Measurements from ENCODE around the gene C7orf25. TPM values are rescaled to one million over a fixed set of nuclear protein-coding genes. Genes with fewer than 3 reads are reported as not detected.
A peak's percentile ranks its signal among the peaks of the same experiment; 100 is the strongest.

The C7orf25 gene
- total and polyA plus RNA-seq, 2 of the 13 experiments (the other 11 are each of a cell fraction or from before 2014, with no cell fraction given): 0.37 to 1.3 TPM

DNA sequence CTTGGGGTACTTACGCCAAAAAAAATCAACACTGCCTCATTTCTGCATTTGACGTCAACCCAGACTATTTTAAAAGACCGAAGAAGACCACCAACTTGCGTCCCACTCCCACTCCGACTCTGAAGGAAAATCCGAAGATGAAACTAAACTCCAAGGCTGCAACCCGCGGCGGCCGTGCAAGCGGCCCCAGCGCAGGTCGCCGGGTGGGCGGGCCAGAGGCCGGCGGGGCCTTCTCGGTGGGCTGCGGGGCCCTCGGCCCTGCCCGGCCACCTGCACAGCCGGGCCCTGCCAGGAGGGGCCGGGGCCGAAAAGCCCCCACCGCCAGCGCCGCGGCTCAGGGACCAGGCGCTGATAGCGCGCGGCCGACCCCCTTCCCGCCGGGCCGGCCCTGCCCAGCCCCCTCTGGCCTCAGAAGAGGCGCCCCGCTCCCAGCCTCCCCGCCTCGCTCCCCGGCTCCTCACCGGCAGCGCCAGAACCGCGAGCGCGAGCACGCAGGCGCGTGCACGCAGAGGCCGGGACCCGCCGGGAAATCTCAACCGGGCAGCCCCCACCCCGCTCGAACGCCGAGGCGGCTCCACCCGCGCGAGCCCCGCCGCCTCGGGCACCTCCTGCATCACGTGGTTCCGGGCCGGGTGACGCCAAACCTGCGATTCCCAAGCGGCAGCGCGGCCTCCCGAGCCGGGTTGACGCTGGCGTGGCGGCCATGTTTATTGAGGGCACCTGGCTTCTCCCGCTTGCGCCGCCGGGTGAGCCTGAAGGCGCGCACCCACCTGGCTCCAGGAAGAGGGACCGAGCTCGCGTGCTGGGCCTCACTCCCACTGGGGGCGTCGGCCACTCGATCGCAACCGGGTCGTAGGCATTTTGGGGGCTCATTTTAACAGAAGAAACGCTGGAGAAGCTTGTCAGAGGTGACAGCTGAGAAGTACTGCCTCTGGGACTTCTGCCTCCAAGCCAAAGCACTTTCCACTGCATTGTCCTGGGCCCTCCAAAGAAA is at the start of gene C7orf25 (continued):
- TF ChIP-seq, protein P1, sequence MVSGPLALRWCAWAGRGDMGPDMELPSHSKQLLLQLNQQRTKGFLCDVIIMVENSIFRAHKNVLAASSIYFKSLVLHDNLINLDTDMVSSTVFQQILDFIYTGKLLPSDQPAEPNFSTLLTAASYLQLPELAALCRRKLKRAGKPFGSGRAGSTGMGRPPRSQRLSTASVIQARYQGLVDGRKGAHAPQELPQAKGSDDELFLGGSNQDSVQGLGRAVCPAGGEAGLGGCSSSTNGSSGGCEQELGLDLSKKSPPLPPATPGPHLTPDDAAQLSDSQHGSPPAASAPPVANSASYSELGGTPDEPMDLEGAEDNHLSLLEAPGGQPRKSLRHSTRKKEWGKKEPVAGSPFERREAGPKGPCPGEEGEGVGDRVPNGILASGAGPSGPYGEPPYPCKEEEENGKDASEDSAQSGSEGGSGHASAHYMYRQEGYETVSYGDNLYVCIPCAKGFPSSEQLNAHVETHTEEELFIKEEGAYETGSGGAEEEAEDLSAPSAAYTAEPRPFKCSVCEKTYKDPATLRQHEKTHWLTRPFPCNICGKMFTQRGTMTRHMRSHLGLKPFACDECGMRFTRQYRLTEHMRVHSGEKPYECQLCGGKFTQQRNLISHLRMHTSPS (CRISPR knock-in tag; IDR thresholded peaks at IDR 0.05; ENCODE audit: low read depth): peak; percentile 49; the same call in 1 of the 2 replicates
- TF ChIP-seq ZNF205 (CRISPR knock-in tag; IDR thresholded peaks at IDR 0.05): 0 out of 2 replicates have a peak, but pooled peaks have one; percentile 60
- TF ChIP-seq HMG20B (CRISPR knock-in tag; conservative IDR thresholded peaks at IDR 0.05): no peak
- TF ChIP-seq ZNF33B (CRISPR knock-in tag; IDR thresholded peaks at IDR 0.05): no peak
- 0 out of 2 replicates have a peak, but pooled peaks have one; percentile 50 for TF ChIP-seq ZNF354B (CRISPR knock-in tag; IDR thresholded peaks at IDR 0.05)
- no peak for TF ChIP-seq RFXANK (CRISPR knock-in tag; IDR thresholded peaks at IDR 0.05)
- TF ChIP-seq ZNF253 (CRISPR knock-in tag; IDR thresholded peaks at IDR 0.05; ENCODE audit: borderline replicate concordance): peak; percentile 86; the same call in 1 of the 2 replicates
- no peak for TF ChIP-seq SMYD3 (CRISPR knock-in tag; IDR thresholded peaks at IDR 0.05)
- TF ChIP-seq SETDB1 (CRISPR knock-in tag; IDR thresholded peaks at IDR 0.05; ENCODE audit: borderline replicate concordance): no peak
- no peak for TF ChIP-seq ZMYM2 (CRISPR knock-in tag; IDR thresholded peaks at IDR 0.05)
- no peak for TF ChIP-seq MLLT10 (CRISPR knock-in tag; IDR thresholded peaks at IDR 0.05)
- TF ChIP-seq SRSF1 (optimal IDR thresholded peaks at IDR 0.05; ENCODE audit: low read depth, low read length): peak; percentile 27
- TF ChIP-seq ZNF567 (CRISPR knock-in tag; IDR thresholded peaks at IDR 0.05; ENCODE audit: borderline replicate concordance): peak; percentile 89; the same call in 1 of the 2 replicates
- TF ChIP-seq TCF7 (IDR thresholded peaks at IDR 0.05; ENCODE audit: low read depth): no peak
- TF ChIP-seq, protein P2, sequence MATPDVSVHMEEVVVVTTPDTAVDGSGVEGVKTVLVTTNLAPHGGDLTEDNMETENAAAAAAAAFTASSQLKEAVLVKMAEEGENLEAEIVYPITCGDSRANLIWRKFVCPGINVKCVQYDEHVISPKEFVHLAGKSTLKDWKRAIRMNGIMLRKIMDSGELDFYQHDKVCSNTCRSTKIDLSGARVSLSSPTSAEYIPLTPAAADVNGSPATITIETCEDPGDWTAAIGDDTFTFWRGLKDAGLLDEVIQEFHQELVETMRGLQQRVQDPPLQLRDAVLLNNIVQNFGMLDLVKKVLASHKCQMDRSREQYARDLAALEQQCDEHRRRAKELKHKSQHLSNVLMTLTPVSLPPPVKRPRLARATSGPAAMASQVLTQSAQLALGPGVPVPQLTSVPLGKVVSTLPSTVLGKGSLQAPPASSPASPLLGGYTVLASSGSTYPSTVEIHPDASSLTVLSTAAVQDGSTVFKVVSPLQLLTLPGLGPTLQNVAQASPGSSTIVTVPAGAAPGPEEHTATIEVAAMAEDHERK (CRISPR knock-in tag; IDR thresholded peaks at IDR 0.05; ENCODE audit: low read depth): peak; percentile 74
- TF ChIP-seq, protein P3, sequence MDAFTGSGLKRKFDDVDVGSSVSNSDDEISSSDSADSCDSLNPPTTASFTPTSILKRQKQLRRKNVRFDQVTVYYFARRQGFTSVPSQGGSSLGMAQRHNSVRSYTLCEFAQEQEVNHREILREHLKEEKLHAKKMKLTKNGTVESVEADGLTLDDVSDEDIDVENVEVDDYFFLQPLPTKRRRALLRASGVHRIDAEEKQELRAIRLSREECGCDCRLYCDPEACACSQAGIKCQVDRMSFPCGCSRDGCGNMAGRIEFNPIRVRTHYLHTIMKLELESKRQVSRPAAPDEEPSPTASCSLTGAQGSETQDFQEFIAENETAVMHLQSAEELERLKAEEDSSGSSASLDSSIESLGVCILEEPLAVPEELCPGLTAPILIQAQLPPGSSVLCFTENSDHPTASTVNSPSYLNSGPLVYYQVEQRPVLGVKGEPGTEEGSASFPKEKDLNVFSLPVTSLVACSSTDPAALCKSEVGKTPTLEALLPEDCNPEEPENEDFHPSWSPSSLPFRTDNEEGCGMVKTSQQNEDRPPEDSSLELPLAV (CRISPR knock-in tag; conservative IDR thresholded peaks at IDR 0.05; ENCODE audit: low read depth): no peak
- no peak for TF ChIP-seq ATM (IDR thresholded peaks at IDR 0.05; ENCODE audit: borderline replicate concordance)
- no peak for TF ChIP-seq ADNP (CRISPR knock-in tag; IDR thresholded peaks at IDR 0.05)
- TF ChIP-seq FOXM1 (CRISPR knock-in tag; IDR thresholded peaks at IDR 0.05): no peak
